Endothelial cell (in vitro differentiated cells): ENCODE data around the gene SUN2. TPM values are rescaled to one million over a fixed set of nuclear protein-coding genes. Genes with fewer than 3 reads are reported as not detected.

ENCODE experiments used
- DNase-seq: peaks from one replicate; pipeline ENCODE4 v3.0.0; 2021; ENCODE audit warnings: low spot score
- H3K27ac Mint-ChIP-seq: one replicate; pipeline ENCODE4 v1.8.0; 2021; ENCODE audit warnings: mixed read lengths, inconsistent platforms; ENCODE audit not compliant: unreplicated experiment
- H3K27me3 Mint-ChIP-seq: one replicate; pipeline ENCODE4 v1.8.0; 2021; ENCODE audit warnings: mild to moderate bottlenecking, moderate library complexity, mixed read lengths, inconsistent platforms; ENCODE audit not compliant: unreplicated experiment
- H3K36me3 Mint-ChIP-seq: one replicate; pipeline ENCODE4 v1.8.0; 2021; ENCODE audit warnings: mild to moderate bottlenecking, low read depth, mixed read lengths, inconsistent platforms; ENCODE audit not compliant: unreplicated experiment
- H3K4me1 Mint-ChIP-seq: one replicate; pipeline ENCODE4 v1.8.0; 2021; ENCODE audit warnings: mild to moderate bottlenecking, mixed read lengths, inconsistent platforms; ENCODE audit not compliant: unreplicated experiment
- H3K4me3 Mint-ChIP-seq: one replicate; pipeline ENCODE4 v1.8.0; 2021; ENCODE audit warnings: mild to moderate bottlenecking, mixed read lengths, inconsistent platforms; ENCODE audit not compliant: unreplicated experiment
- H3K9me3 Mint-ChIP-seq: one replicate; pipeline ENCODE4 v1.8.0; 2021; ENCODE audit warnings: mixed read lengths, inconsistent platforms; ENCODE audit not compliant: unreplicated experiment
- CTCF ChIP-seq: fragments of 200-600 bp; sonication (generic); IDR thresholded peaks from one replicate; pipeline ENCODE4 v1.5.0; 2021; ENCODE audit warnings: antibody characterized with exemption; ENCODE audit not compliant: unreplicated experiment
- total RNA-seq: library from RNA; stranded (reverse); fragmentation: NEBNext Ultra II Directional; extraction: Animal tissue kit (Norgen Biotek cat#: 25700); gene quantifications from one replicate; pipeline ENCODE4 v1.2.1, GENCODE V29; 2021; ENCODE audit not compliant: unreplicated experiment

The SUN2 gene
- total RNA-seq, 1 donor from 2014 or later = 74.4 TPM

DNA sequence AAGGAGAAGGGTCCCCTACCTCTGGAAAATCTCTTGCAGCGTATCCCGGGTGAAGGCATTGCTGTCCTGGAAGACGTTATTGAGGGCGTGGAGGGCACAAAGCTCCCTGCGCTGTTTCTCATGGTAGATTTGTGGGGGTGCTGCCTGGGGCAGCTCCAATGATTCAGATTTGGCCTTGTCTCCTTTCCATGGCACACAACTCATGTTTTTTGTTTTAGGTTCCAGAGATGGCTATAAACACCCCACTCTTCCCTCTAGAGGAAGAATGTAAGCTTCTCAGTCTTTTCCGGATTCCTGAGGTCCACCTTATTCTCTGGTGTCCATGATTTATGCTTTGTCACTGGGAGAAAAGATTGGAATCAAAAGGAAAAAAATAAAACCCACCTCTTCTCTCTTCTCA, 56.0 kb downstream of the SUN2 start:
- Mint-ChIP-seq H3K36me3 (peaks cover 17% of the 10 kb centered on the region), H3K27ac (peak overlapping the region; percentile 97), H3K27me3 (peaks cover 5% of the 10 kb centered on the region), H3K4me3 (peak overlapping the region; percentile 96), H3K9me3 (no peaks in the 10 kb centered on the region), H3K4me1 (peaks cover 38% of the 10 kb centered on the region)
- no peak for DNase-seq
- TF ChIP-seq CTCF = no peak

- no peak for TF ChIP-seq CTCF
- no peak for DNase-seq
- Mint-ChIP-seq H3K36me3 (peaks cover 21% of the 10 kb centered on the region), H3K27ac (no peak overlapping the region), H3K4me1 (peaks cover 41% of the 10 kb centered on the region), H3K27me3 (peaks cover 5% of the 10 kb centered on the region), H3K4me3 (peak overlapping the region; percentile 96), H3K9me3 (no peaks in the 10 kb centered on the region)
Observed at GRCh38 chr22:38699143-38699542, 56.7 kb downstream of the SUN2 start.

GRCh38 chr22:38698407-38699094, 57.2 kb downstream of the SUN2 start:
- TF ChIP-seq CTCF = no peak
- peaks cover 42% of the 10 kb centered on the region for H3K4me1 Mint-ChIP-seq
- peaks cover 5% of the 10 kb centered on the region for H3K27me3 Mint-ChIP-seq
- peaks cover 23% of the 10 kb centered on the region for H3K36me3 Mint-ChIP-seq
- H3K4me3 Mint-ChIP-seq = peak overlapping the region; percentile 96
- DNase-seq = no peak
- H3K27ac Mint-ChIP-seq = no peak overlapping the region
- H3K9me3 Mint-ChIP-seq = no peaks in the 10 kb centered on the region

GRCh38 chr22:38697425-38698089, 58.2 kb downstream of the SUN2 start:
- Mint-ChIP-seq H3K9me3 (no peaks in the 10 kb centered on the region), H3K4me3 (peak overlapping the region; percentile 82), H3K27ac (peak overlapping the region; percentile 76), H3K4me1 (peaks cover 47% of the 10 kb centered on the region), H3K27me3 (peaks cover 5% of the 10 kb centered on the region), H3K36me3 (peaks cover 30% of the 10 kb centered on the region)
- DNase-seq = no peak
- no peak for TF ChIP-seq CTCF
